Activated naive CD8-positive, alpha-beta T cell treated with anti-CD3 and anti-CD28 coated beads for 36 hours (primary cell): ENCODE results near the gene TMEM170A. TPM values are rescaled to one million over a fixed set of nuclear protein-coding genes. Genes with fewer than 3 reads are reported as not detected.

Experiments used
- DNase-seq: peaks from one replicate; pipeline ENCODE4 v3.0.0; 2021
- H3K27ac Mint-ChIP-seq: one replicate; pipeline ENCODE4 v1.8.0; 2022; ENCODE audit warnings: mild to moderate bottlenecking, moderate library complexity, mixed read lengths
- H3K27me3 Mint-ChIP-seq: one replicate; pipeline ENCODE4 v1.8.0; 2022; ENCODE audit warnings: mild to moderate bottlenecking, mixed read lengths
- H3K36me3 Mint-ChIP-seq: one replicate; pipeline ENCODE4 v1.8.0; 2021; ENCODE audit warnings: mild to moderate bottlenecking, mixed read lengths
- H3K4me1 Mint-ChIP-seq: one replicate; pipeline ENCODE4 v1.8.0; 2021; ENCODE audit warnings: mixed read lengths
- H3K4me3 Mint-ChIP-seq: one replicate; pipeline ENCODE4 v1.8.0; 2022; ENCODE audit warnings: mild to moderate bottlenecking, moderate library complexity, mixed read lengths
- H3K9me3 Mint-ChIP-seq: one replicate; pipeline ENCODE4 v1.8.0; 2022; ENCODE audit warnings: mixed read lengths
- total RNA-seq, 2 experiments: library from RNA; stranded (reverse); gene quantifications; one replicate each; pipeline ENCODE4 v1.2.3, GENCODE V29; 2021

TMEM170A gene
- total RNA-seq, 2 experiments from 2014 or later, result 32.2 to 37.6 TPM

- peaks cover 12% of the 10 kb centered on the region for H3K36me3 Mint-ChIP-seq
- H3K27me3 Mint-ChIP-seq, result no peaks in the 10 kb centered on the region
- no peak overlapping the region for H3K27ac Mint-ChIP-seq
- peaks cover 10% of the 10 kb centered on the region for H3K4me1 Mint-ChIP-seq
- no peak overlapping the region for H3K4me3 Mint-ChIP-seq
- no peaks in the 10 kb centered on the region for H3K9me3 Mint-ChIP-seq
- DNase-seq, result no peak
These were observed 57.5 kb downstream of the TMEM170A start for GRCh38 chr16:75406943-75407342.

GRCh38 chr16:75402821-75403475 lies 61.5 kb downstream of the TMEM170A start:
- no peak for DNase-seq
- Mint-ChIP-seq H3K4me3 (no peak overlapping the region), H3K36me3 (peaks cover 13% of the 10 kb centered on the region), H3K27ac (peak overlapping the region; percentile 12), H3K4me1 (peaks cover 16% of the 10 kb centered on the region), H3K9me3 (no peaks in the 10 kb centered on the region), H3K27me3 (no peaks in the 10 kb centered on the region)

- no peaks in the 10 kb centered on the region for H3K27me3 Mint-ChIP-seq
- peak overlapping the region; percentile 29 for H3K4me3 Mint-ChIP-seq
- H3K4me1 Mint-ChIP-seq, result peaks cover 18% of the 10 kb centered on the region
- no peak for DNase-seq
- peak overlapping the region; percentile 94 for H3K27ac Mint-ChIP-seq
- no peaks in the 10 kb centered on the region for H3K9me3 Mint-ChIP-seq
- H3K36me3 Mint-ChIP-seq, result peaks cover 15% of the 10 kb centered on the region
These were observed 62.2 kb downstream of the TMEM170A start for GRCh38 chr16:75402159-75402820.

DNA sequence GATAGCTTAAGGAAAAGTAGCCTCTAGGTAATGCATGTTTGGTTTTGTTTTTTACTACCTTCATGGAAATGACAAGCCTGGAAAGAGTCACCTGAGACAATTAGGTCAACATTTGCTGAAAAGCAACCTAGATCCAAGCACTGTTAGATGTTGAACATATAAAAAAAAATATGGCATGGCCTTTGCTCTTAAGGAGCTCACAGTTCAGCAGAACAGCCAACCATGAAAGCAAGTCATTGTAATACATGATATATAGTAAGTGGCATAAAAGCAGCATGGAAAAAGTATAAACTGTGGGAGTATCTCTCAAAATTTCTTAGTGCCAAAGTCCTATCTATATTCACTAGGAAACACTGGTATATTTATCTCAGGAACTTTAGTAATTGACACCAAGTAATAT lies 62.8 kb downstream of the TMEM170A start:
- Mint-ChIP-seq H3K27ac (peak overlapping the region; percentile 94), H3K9me3 (no peaks in the 10 kb centered on the region), H3K4me3 (peak overlapping the region; percentile 29), H3K36me3 (peaks cover 15% of the 10 kb centered on the region), H3K27me3 (no peaks in the 10 kb centered on the region), H3K4me1 (peaks cover 18% of the 10 kb centered on the region)
- no peak for DNase-seq

DNA sequence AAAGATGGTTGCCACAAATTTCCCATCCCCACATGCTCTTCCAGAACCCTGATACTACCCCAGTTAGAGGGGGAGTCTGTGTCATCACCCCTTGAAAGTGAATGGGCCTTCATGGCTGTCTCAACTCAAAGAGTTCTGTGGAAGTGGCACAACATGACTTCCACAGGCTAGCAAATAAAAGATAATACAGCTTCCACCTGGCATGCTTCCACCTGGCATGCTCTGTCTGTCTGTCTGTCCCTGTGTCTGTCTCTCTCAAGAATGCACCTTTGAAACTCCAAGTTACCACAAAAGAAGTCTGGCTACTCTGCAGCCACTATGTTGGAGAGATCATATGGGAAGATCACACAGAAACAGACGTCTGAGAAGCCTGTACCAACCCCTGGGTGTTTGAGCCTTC lies 66.2 kb downstream of the TMEM170A start:
- Mint-ChIP-seq H3K27me3 (no peaks in the 10 kb centered on the region), H3K27ac (no peak overlapping the region), H3K9me3 (no peaks in the 10 kb centered on the region), H3K36me3 (peaks cover 12% of the 10 kb centered on the region), H3K4me3 (no peak overlapping the region), H3K4me1 (peaks cover 18% of the 10 kb centered on the region)
- DNase-seq, result no peak

- H3K36me3 Mint-ChIP-seq, result peaks cover 8% of the 10 kb centered on the region
- peaks cover 3% of the 10 kb centered on the region for H3K4me1 Mint-ChIP-seq
- DNase-seq, result no peak
- no peak overlapping the region for H3K4me3 Mint-ChIP-seq
- H3K27ac Mint-ChIP-seq, result no peak overlapping the region
- no peaks in the 10 kb centered on the region for H3K9me3 Mint-ChIP-seq
- H3K27me3 Mint-ChIP-seq, result no peaks in the 10 kb centered on the region
These were observed 69.5 kb downstream of the TMEM170A start for GRCh38 chr16:75394941-75395340.

Other genes with a start within 250 kb of the TMEM170A start
- not detected for gene CTRB1, start 245.7 kb downstream of the TMEM170A start, total RNA-seq
- gene BCAR1, start 213.1 kb downstream of the TMEM170A start, total RNA-seq, result 1 to 10 TPM in 1 of 2 experiments, under 1 TPM in 1; 0.74 to 1.2 TPM
- gene CFDP1, start 31.2 kb downstream of the TMEM170A start, total RNA-seq, result 10 to 100 TPM; 35.8 to 36.8 TPM
- gene CHST6, start 30.8 kb upstream of the TMEM170A start, total RNA-seq, result under 1 TPM in 1 of 2 experiments, not detected in 1; 0.06 TPM
- not detected for gene CHST5, start 71.4 kb upstream of the TMEM170A start, total RNA-seq
- gene TMEM231, start 91.6 kb upstream of the TMEM170A start, total RNA-seq, result 1 to 10 TPM; 4.0 to 4.4 TPM
- gene GABARAPL2, start 101.7 kb upstream of the TMEM170A start, total RNA-seq, result 10 to 100 TPM; 47.6 TPM
- 10 to 100 TPM; 56.7 to 58.7 TPM for gene ADAT1, start 158.6 kb upstream of the TMEM170A start, total RNA-seq
- 100 to 1,000 TPM; 347 to 366 TPM for gene KARS1, start 183.0 kb upstream of the TMEM170A start, total RNA-seq
- 10 to 100 TPM; 68.8 to 73.5 TPM for gene TERF2IP, start 183.1 kb upstream of the TMEM170A start, total RNA-seq
- not detected for gene CPHXL2, start 212.3 kb upstream of the TMEM170A start, total RNA-seq
- not detected for gene DUXB, start 236.8 kb upstream of the TMEM170A start, total RNA-seq